ENCODE results near the gene POLR2L. TPM values are rescaled to one million over a fixed set of nuclear protein-coding genes. Genes with fewer than 3 reads are reported as not detected.

POLR2L gene
- total RNA-seq, 1 donor from 2014 or later = 106 TPM

DNA sequence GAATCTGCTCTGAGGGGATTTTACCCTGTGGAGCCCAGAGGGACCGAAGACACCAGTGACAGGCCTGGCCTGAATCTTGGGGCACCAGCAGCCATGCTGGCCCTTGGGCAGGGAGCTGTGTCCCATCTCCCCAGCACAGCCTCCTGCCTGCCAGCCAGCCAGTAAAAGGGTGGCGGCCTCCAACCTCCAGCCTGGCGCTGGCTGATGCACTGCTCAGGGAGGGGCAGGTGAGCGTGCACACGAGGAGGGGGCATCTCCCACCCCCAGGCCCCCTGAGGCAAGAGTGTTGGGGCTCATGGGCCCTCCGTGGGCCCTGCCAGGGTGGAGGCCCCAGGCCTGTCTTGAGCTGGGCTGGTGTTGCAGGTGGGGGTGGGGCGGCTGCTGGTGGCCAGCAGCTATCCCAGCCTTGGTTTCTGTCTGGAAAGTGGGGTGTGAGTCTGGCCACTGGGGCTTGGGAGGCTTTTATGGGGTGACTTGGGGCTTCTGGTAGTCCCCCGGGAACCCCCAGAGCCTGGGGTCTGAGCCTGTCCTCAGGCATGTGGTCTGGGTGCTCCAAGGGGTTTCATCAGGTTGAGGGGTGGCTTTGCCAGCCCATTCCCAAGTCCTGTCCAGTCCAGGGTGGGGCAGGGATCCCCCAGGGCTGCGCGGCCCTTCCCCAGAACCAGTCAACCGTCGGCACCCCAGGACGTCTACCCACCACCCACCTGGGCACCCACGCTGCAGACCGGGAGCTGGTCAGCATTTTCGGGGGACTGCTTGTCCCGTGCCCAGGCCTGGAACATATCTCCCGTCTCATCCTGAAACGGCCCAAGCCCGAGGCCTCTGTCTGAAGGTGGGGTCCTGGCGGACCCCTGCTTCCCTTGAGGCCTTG is 18.1 kb upstream of the POLR2L start:
- peaks cover 26% of the 10 kb centered on the region for H3K4me1 Mint-ChIP-seq (ENCODE audit: low read depth, unreplicated experiment)
- H3K9me3 Mint-ChIP-seq (ENCODE audit: unreplicated experiment) = peaks cover 14% of the 10 kb centered on the region
- no peak overlapping the region for H3K4me3 Mint-ChIP-seq (ENCODE audit: unreplicated experiment)
- DNase-seq = no peak
- peaks cover 23% of the 10 kb centered on the region for H3K27me3 Mint-ChIP-seq (ENCODE audit: unreplicated experiment)
- no peaks in the 10 kb centered on the region for H3K36me3 Mint-ChIP-seq (ENCODE audit: unreplicated experiment)
- no peak overlapping the region for H3K27ac Mint-ChIP-seq (ENCODE audit: unreplicated experiment)
- TF ChIP-seq, protein P1, sequence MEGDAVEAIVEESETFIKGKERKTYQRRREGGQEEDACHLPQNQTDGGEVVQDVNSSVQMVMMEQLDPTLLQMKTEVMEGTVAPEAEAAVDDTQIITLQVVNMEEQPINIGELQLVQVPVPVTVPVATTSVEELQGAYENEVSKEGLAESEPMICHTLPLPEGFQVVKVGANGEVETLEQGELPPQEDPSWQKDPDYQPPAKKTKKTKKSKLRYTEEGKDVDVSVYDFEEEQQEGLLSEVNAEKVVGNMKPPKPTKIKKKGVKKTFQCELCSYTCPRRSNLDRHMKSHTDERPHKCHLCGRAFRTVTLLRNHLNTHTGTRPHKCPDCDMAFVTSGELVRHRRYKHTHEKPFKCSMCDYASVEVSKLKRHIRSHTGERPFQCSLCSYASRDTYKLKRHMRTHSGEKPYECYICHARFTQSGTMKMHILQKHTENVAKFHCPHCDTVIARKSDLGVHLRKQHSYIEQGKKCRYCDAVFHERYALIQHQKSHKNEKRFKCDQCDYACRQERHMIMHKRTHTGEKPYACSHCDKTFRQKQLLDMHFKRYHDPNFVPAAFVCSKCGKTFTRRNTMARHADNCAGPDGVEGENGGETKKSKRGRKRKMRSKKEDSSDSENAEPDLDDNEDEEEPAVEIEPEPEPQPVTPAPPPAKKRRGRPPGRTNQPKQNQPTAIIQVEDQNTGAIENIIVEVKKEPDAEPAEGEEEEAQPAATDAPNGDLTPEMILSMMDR (IDR thresholded peaks at IDR 0.05; ENCODE audit: partially characterized antibody, unreplicated experiment) = no peak

DNA sequence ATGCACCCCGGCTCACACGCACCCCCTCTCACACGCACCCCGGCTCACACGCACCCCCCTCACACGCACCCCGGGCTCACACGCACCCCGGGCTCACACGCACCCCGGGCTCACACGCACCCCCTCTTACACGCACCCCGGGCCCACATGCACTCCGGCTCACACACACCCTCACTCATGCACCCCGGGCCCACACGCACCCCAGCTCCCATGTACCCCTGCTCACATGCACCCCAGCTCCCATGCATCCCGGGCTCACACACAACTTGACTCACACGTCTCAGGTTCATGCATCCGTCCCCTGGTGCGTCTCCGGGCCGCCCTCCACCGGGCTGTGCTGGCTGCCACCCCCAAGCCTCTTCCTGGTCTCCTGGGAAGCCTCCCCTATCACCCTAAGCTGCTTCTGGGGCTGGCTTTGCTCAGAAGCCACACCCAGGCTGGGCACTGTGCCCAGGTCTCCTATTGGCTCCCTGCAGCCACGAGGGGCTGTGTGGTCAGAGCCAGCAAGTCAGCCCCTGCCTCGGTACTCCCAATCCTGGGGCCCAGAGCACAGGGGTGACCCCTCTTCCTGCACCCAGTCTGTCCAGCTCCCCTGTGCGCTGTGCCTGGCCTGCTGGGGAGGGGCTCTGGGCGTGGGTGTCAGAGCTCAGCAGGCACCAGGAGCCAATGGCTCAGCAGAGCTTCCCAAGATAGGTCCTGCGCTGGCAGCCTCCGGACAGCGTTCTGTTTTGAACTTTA is 17.2 kb upstream of the POLR2L start:
- no peaks in the 10 kb centered on the region for H3K36me3 Mint-ChIP-seq (ENCODE audit: unreplicated experiment)
- peaks cover 15% of the 10 kb centered on the region for H3K9me3 Mint-ChIP-seq (ENCODE audit: unreplicated experiment)
- peaks cover 26% of the 10 kb centered on the region for H3K4me1 Mint-ChIP-seq (ENCODE audit: low read depth, unreplicated experiment)
- no peak overlapping the region for H3K4me3 Mint-ChIP-seq (ENCODE audit: unreplicated experiment)
- TF ChIP-seq, protein P1 (IDR thresholded peaks at IDR 0.05; ENCODE audit: partially characterized antibody, unreplicated experiment) = no peak
- no peak for DNase-seq
- peak overlapping the region; percentile 66 for H3K27ac Mint-ChIP-seq (ENCODE audit: unreplicated experiment)
- peaks cover 22% of the 10 kb centered on the region for H3K27me3 Mint-ChIP-seq (ENCODE audit: unreplicated experiment)

DNA sequence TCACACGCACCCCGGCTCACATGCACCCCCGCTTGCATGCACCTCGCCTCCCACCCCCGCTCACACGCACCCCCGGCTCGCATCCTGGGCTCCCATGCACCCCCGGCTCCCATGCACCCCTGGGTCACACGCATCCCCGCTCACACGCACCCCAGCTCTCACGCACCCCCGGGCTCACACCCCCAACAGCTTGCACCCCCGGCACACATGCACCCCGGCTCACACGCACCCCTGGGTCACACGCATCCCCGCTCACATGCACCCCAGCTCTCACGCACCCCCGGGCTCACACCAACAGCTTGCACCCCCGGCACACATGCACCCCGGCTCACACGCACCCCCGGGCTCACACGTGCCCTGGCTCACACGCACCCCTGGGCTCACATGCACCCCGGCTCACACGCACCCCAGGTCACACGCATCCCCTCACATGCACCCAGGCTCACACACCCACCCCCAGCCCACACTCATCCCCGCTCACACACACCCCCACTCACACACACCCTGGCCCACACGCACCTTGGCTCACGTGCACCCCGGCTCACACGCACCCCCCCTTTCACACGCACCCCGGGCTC is 16.5 kb upstream of the POLR2L start:
- peak overlapping the region; percentile 72 for H3K27ac Mint-ChIP-seq (ENCODE audit: unreplicated experiment)
- H3K9me3 Mint-ChIP-seq (ENCODE audit: unreplicated experiment) = peaks cover 15% of the 10 kb centered on the region
- H3K4me1 Mint-ChIP-seq (ENCODE audit: low read depth, unreplicated experiment) = peaks cover 26% of the 10 kb centered on the region
- TF ChIP-seq, protein P1 (IDR thresholded peaks at IDR 0.05; ENCODE audit: partially characterized antibody, unreplicated experiment) = no peak
- DNase-seq = no peak
- H3K36me3 Mint-ChIP-seq (ENCODE audit: unreplicated experiment) = no peaks in the 10 kb centered on the region
- no peak overlapping the region for H3K4me3 Mint-ChIP-seq (ENCODE audit: unreplicated experiment)
- peaks cover 22% of the 10 kb centered on the region for H3K27me3 Mint-ChIP-seq (ENCODE audit: unreplicated experiment)

DNA sequence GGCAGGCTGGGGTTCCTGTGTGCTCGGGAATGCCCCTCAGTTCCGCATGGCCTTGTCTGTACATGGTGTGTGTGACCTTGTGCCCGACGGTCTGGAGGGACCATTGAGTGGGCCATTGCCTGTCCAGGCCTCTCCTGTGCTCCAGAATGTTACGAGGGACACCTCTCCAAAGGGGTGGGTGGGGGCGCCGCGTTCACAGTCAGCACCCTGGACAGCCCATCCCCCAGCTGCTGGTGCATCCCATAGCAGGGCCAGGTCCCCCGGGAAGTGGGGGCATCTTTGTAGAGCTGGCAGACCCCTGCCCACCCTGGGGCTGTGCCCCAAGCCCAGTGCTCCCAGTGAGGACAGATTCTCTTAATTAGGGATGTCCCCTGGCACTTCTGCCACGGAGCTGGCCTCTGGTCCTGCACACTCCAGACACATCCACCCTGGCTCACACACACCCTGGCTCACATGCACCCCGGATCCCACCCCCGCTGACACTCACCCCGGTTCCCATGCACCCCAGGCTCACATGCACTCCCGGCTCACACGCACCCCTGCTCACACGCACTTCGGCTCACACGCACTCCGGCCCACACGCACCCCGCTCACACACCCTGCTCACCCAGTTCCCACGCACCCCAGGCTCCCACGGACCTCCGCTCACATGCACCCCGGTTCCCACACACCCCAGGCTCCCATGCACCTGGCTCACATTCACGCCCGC is 15.9 kb upstream of the POLR2L start:
- TF ChIP-seq, protein P1 (IDR thresholded peaks at IDR 0.05; ENCODE audit: partially characterized antibody, unreplicated experiment) = no peak
- Mint-ChIP-seq H3K9me3 (ENCODE audit: unreplicated experiment) (peaks cover 15% of the 10 kb centered on the region), H3K27me3 (ENCODE audit: unreplicated experiment) (peaks cover 22% of the 10 kb centered on the region), H3K4me1 (ENCODE audit: low read depth, unreplicated experiment) (peaks cover 26% of the 10 kb centered on the region), H3K4me3 (ENCODE audit: unreplicated experiment) (peak overlapping the region; percentile 67), H3K36me3 (ENCODE audit: unreplicated experiment) (no peaks in the 10 kb centered on the region), H3K27ac (ENCODE audit: unreplicated experiment) (peak overlapping the region; percentile 72)
- DNase-seq = no peak

Data from glutamatergic neuron (in vitro differentiated cells).